IMR-90 (cell line): ENCODE results near the gene FRY.

ENCODE experiments used
- CEBPB ChIP-seq: IDR thresholded peaks from 2 replicates; pipeline ENCODE4 v1.6.1; 2012; ENCODE audit warnings: low read depth, low read length, improper control_type of control experiment
- CTCF ChIP-seq: conservative IDR thresholded peaks from 2 replicates; pipeline ENCODE4 v1.5.1; 2012; ENCODE audit warnings: mild to moderate bottlenecking, low read depth, low read length, improper control_type of control experiment
- MAZ ChIP-seq: IDR thresholded peaks from 2 replicates; pipeline ENCODE4 v1.6.1; 2012; ENCODE audit warnings: low read depth, mild to moderate bottlenecking, low read length, improper control_type of control experiment, moderate library complexity, borderline replicate concordance
- POLR2A ChIP-seq: IDR thresholded peaks from 2 replicates; pipeline ENCODE4 v1.6.1; 2012; ENCODE audit warnings: mild to moderate bottlenecking, low read depth, low read length
- RFX5 ChIP-seq: IDR thresholded peaks from 2 replicates; pipeline ENCODE4 v1.8.0; 2012; ENCODE audit warnings: low read depth, mild to moderate bottlenecking, low read length, moderate library complexity

GRCh38 chr13:32153056-32153455 is 121.5 kb downstream of the FRY start:
- no peak for TF ChIP-seq CTCF
- TF ChIP-seq POLR2A = no peak
- peak; percentile 81 for TF ChIP-seq CEBPB
- no peak for TF ChIP-seq MAZ
- TF ChIP-seq RFX5 = no peak
